KOPT-K1 (cell line): ENCODE measurements around the gene HOXC12.

Experiments used
- H3K27ac ChIP-seq: fragments of 200-600 bp; sonication (generic); 2 replicates; pipeline ENCODE4 v1.5.1; 2016; ENCODE audit warnings: antibody characterized with exemption, mild to moderate bottlenecking, low read depth, low read length; ENCODE audit not compliant: poor library complexity, severe bottlenecking
- H3K36me3 ChIP-seq: fragments of 200-600 bp; sonication (generic); 2 replicates; pipeline ENCODE4 v1.5.1; 2017; ENCODE audit warnings: antibody characterized with exemption, mild to moderate bottlenecking, low read length, moderate library complexity; ENCODE audit not compliant: insufficient read depth
- H3K9me3 ChIP-seq: fragments of 200-600 bp; sonication (generic); 2 replicates; pipeline ENCODE4 v1.5.1; 2017; ENCODE audit warnings: antibody characterized with exemption, low read length, mild to moderate bottlenecking; ENCODE audit not compliant: insufficient read depth, poor library complexity, severe bottlenecking

HOXC12 gene

GRCh38 chr12:53960187-53961024 lies 5.7 kb downstream of the HOXC12 start:
- H3K27ac ChIP-seq = no peak overlapping the region
- H3K36me3 ChIP-seq = no peaks in the 10 kb centered on the region
- H3K9me3 ChIP-seq = no peaks in the 10 kb centered on the region

DNA sequence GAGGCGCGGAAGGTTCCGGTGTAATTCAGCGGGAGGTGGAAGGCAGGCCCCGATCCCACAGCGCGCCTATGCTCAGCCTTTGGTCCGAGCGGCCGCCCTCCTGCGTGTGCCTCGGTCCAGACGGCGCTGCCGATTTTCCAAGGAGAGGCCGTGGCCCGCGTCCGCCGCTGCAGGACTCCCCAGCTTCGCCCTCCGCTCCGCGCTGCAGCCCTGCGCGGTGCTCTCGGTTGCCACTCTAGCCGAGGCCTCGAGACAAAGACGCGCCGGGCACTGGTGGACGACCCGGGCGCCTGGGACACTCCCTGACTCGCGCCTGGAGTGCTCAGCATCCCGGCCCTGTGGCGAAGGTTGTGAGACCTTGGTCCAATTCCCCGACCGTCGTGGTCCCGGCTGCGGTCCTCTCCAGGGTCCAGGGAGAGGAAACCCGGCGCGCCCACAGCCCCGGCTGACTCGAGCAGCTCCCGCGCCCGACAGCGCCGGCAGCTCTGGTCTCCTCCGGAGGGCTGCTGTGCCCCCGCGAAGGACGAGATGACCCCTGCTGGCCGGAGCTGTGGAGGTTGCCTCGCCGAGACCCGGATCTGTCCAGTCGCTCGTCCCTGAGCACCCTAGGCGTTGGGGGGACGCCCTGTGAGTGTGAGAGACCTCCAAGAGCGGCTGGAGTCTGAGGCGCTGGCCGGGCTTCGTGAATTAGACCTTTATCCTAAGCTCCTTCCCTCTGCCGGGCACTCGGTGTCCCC lies 6.5 kb downstream of the HOXC12 start:
- Histone ChIP-seq H3K36me3 (no peaks in the 10 kb centered on the region), H3K9me3 (no peaks in the 10 kb centered on the region), H3K27ac (no peak overlapping the region)

DNA sequence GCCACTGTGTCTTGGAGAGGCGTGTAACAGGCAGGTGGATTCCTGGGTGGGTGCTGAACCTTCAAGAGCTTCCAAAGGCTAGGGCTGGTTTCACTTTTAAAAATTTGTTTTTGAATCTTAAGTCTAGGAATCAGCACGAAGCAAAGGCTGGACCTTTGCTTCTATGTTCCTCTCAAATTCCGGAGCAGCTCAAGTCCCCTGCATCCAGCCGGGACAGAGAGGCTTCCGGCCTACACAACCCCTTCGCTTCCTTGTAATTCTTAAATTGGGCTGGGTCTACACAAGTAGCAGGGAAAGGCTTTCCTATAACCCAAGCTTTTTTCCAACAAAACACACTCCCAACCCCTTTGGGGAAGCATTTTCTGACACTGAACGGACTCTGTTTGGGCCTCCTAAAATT lies 8.3 kb downstream of the HOXC12 start:
- Histone ChIP-seq H3K9me3 (no peaks in the 10 kb centered on the region), H3K36me3 (no peaks in the 10 kb centered on the region), H3K27ac (no peak overlapping the region)

- Histone ChIP-seq H3K27ac (no peak overlapping the region), H3K36me3 (no peaks in the 10 kb centered on the region), H3K9me3 (no peaks in the 10 kb centered on the region)
Measured at GRCh38 chr12:53963434-53964314, 9.0 kb downstream of the HOXC12 start.

DNA sequence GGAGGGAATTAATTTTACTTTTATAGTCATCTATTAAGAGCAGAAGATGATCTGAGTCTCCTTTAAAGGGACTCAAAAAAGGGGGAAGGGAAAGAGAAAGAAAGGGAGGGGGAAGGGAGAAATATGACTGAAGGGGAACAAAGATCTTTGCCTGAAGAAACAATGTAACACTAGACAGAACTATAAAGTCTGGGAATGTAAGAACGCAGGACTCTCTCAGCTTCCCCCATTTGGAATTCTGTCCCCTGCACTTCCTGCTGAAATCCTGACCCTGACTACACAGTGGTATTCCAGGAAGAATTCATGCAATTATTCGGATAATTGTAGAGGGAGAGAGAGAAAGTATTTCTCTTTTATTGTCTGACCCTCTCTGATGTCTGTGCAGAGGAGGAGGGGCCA lies 9.6 kb downstream of the HOXC12 start:
- no peak overlapping the region for H3K27ac ChIP-seq
- H3K9me3 ChIP-seq = no peaks in the 10 kb centered on the region
- H3K36me3 ChIP-seq = no peaks in the 10 kb centered on the region

DNA sequence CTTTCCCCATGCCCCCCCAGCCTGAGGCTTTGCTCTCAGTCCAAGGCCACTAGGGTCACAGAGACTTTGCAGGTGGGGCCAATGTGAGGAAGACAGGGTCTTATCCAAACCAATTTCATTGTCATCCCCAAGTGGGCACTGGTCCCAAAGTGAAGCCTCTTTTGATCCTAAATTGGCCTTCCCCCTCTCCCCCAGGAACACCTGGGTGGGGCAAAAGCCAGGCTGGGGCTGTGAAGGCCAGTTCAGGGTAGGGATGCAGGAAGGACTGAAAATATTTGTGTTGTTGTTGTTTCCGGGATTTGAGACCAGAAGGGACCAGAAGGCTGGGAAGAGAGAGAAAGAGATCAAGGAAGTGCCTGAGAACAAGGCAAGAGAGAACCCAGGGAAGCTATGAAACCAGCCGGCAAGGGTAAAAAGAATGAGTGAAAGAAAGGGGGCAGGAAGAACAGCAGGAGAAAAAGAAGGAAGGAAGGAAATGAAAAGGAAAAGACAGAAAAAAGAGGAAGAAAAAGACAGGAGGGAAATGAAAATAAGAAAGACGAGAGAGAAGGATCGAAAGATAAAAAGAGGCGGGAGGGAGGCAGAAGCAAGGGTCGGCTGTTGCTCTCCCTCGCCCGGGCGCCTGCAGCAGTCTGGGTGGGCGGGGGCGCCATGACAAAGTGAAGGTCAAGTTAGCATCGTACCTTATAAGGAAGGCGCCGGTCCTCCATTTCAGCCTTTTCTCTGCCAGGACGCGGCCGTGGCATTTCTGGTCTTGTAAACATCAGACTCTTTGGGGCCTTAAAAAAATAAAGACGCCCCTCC lies 10.8 kb downstream of the HOXC12 start:
- Histone ChIP-seq H3K9me3 (no peaks in the 10 kb centered on the region), H3K27ac (no peak overlapping the region), H3K36me3 (no peaks in the 10 kb centered on the region)

DNA sequence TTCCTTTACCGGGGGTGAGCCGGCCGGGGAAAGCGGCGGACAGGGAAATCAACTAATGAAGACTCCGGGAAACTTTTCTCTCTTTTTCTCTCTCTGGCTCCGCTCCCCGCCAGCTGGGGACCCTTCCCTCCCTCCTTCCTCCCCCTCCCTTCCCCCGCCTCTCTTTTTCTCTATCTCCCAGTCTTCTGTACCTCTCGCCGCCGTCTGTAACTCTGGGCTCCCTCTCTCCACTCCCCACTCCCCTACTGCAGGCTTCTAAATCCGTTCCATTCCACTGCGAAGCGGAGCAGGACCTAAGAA lies 11.3 kb downstream of the HOXC12 start:
- no peaks in the 10 kb centered on the region for H3K9me3 ChIP-seq
- no peaks in the 10 kb centered on the region for H3K36me3 ChIP-seq
- no peak overlapping the region for H3K27ac ChIP-seq

GRCh38 chr12:53966385-53967133 lies 11.9 kb downstream of the HOXC12 start:
- no peak overlapping the region for H3K27ac ChIP-seq
- no peaks in the 10 kb centered on the region for H3K36me3 ChIP-seq
- H3K9me3 ChIP-seq = no peaks in the 10 kb centered on the region

- no peak overlapping the region for H3K27ac ChIP-seq
- no peaks in the 10 kb centered on the region for H3K36me3 ChIP-seq
- no peaks in the 10 kb centered on the region for H3K9me3 ChIP-seq
Measured at GRCh38 chr12:53967421-53967925, 12.8 kb downstream of the HOXC12 start.

DNA sequence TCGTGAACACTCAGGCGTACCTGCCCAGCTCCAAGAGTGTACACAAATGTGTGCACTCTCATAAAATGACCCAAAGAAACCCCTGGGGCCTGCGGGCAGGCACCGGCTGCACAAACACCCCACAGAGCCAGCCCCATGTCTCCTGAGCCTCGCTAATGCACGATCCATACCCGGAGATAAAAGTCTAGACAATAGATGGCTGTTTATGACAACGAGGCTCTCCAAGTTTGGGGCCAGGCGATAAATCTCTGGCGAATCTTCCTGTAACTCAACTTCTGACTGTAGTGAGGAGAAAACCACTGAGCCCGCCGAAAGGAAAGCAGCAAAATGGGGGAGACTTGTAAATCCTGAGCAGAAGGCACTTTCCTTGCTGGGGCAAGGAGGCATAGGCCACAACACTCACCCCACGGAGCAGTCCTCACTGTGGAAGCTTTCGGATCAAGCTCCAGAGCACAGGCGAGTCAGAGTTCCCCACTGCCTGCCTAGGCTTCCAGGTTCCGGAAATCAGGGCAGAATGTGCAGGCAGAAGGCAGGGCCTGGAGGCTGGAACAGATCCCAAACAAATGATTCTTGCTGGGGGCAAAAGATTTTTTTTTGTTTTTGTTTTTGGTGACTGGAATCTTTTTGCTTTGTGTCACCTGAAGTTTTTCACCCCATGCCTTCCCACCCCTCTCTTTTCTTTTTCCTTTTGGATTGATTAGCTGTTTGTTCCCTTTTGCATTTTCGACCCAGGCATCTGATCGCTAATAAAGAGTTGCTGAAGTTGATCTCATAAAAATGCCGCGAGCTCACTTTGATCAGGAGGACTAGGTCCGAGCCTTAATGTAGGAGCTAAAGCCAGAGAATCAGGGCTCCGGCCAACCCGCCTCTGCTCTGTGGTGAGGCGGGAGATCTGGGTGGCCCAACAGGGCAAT lies 13.8 kb downstream of the HOXC12 start:
- no peaks in the 10 kb centered on the region for H3K36me3 ChIP-seq
- H3K9me3 ChIP-seq = no peaks in the 10 kb centered on the region
- no peak overlapping the region for H3K27ac ChIP-seq

DNA sequence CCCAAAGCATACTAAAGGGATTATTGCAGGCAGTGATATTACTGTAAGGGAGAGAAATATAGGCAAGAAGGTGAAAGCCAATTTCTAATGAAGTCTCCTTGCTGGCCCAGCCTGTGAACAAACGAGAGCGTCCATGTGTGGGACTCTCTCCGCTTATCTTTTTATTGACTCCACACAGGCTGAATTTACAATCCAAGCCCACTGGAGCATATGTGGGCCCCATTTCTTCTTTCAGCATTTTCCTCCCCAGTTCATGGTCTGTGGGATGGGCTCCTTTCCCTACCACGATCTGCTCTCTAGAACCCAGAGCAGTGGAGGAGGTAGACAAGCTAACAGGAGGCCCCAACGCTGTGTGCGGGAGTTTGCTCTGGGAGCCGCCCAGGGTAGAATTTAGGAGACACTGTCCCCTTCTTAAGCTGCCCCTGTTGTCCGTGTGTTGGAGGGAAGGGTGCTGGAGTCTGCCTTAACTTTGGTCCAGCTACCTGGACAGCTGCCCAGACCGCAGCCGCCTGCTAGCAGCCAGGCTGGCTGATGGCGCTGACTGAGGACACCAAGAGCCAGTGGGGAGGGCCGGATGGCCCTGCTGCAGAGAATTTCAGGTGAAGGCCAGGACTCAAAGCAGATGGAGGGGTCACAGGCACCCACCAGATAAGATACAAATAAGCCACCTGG lies 15.0 kb downstream of the HOXC12 start:
- H3K27ac ChIP-seq = no peak overlapping the region
- H3K36me3 ChIP-seq = no peaks in the 10 kb centered on the region
- H3K9me3 ChIP-seq = no peaks in the 10 kb centered on the region

DNA sequence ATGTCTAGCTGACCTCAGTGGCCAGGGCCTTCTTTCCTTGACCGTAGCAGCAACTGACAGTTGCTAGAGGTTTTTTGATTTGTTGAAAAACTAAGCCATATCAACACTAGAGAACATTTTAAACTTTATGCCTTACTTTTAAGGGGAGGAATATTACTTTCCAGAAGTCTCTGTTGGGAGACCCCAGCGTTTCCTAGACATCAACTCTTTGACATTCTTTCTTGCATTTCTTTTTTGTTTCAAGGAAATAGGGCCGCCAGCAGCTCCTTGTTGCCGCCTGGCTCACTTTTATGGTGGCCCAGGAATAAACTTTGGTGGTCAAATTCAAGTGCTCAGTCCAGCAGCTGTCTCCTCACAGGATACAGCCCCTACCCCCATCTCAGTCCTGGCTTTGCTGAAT lies 15.7 kb downstream of the HOXC12 start:
- Histone ChIP-seq H3K9me3 (no peaks in the 10 kb centered on the region), H3K36me3 (no peaks in the 10 kb centered on the region), H3K27ac (no peak overlapping the region)

GRCh38 chr12:53971129-53971528 lies 16.4 kb downstream of the HOXC12 start:
- no peaks in the 10 kb centered on the region for H3K36me3 ChIP-seq
- H3K27ac ChIP-seq = no peak overlapping the region
- H3K9me3 ChIP-seq = no peaks in the 10 kb centered on the region
